Esophagus muscularis mucosa (tissue), 4 donors: Measurements from ENCODE around the gene VAPA. TPM values are rescaled to one million over a fixed set of nuclear protein-coding genes. Genes with fewer than 3 reads are reported as not detected.

ENCODE experiments used
- DNase-seq: peaks from one replicate; pipeline ENCODE4 v3.0.0-alpha.2; 2017; ENCODE audit errors: extremely low spot score
- H3K27ac ChIP-seq, 4 donors: fragments of 200-600 bp; sonication (generic); replicated peaks in 1 of 4; 1 replicate in 3 of 4; 2 replicates in 1 of 4; pipeline ENCODE4 v1.5.1; 2016 to 2019; ENCODE audit warnings: mild to moderate bottlenecking in 1 of 4
- H3K27me3 ChIP-seq, 4 donors: fragments of 200-600 bp; sonication (generic); one replicate each; pipeline versions ENCODE4 v1.5.1 to v1.6.0; 2016 to 2019
- H3K36me3 ChIP-seq, 4 donors: fragments of 200-600 bp; sonication (generic); one replicate each; pipeline ENCODE4 v1.5.1; 2016 to 2019
- H3K4me1 ChIP-seq, 4 donors: fragments of 200-600 bp; sonication (generic); one replicate each; pipeline ENCODE4 v1.5.1; 2016 to 2019
- H3K4me3 ChIP-seq, 4 donors: fragments of 200-600 bp; sonication (generic); 1 replicate in 2 of 4; 2 replicates in 2 of 4; pipeline ENCODE4 v1.5.1; 2016 to 2019; ENCODE audit warnings: mild to moderate bottlenecking in 4 of 4, moderate library complexity in 1 of 4
- H3K9me3 ChIP-seq, 4 donors: fragments of 200-600 bp; sonication (generic); 1 replicate in 3 of 4; 2 replicates in 1 of 4; pipeline ENCODE4 v1.5.1; 2016 to 2019
- EP300 ChIP-seq: sonication (generic); formaldehyde crosslinking; IDR thresholded peaks from one replicate; pipeline ENCODE4 v1.6.1; 2017; ENCODE audit warnings: antibody characterized with exemption
- POLR2A ChIP-seq: fragments of 450-650 bp; IDR thresholded peaks from one replicate; pipeline ENCODE4 v1.6.1; 2017; ENCODE audit warnings: antibody characterized with exemption, moderate library complexity, mild to moderate bottlenecking, low read depth
- POLR2AphosphoS5 ChIP-seq, 2 donors: sonication (generic); formaldehyde crosslinking; IDR thresholded peaks; one replicate each; pipeline ENCODE4 v1.6.1; 2017; ENCODE audit warnings: antibody characterized with exemption in 2 of 2
- WGBS: methylation state at CpG from one replicate; pipeline ENCODE4 v1.1.5; 2018; 5-methylcytosine and 5-hydroxymethylcytosine counted together
- intact Hi-C: fragments of 100-400 bp; cut with DNase I; formaldehyde crosslinking; loops from one replicate; pipeline ENCODE4 v1.15.1; 2023
- total RNA-seq, 4 donors: library from RNA; depleted of rRNA; stranded (reverse); fragments of >200 nt; gene quantifications; one replicate each; pipeline versions ENCODE4 v1.1.0 to v1.2.1, GENCODE V29; 2016
- TF ChIP-seq, protein P1 (sequence below), 3 experiments: fragments of 200-600 bp in 2 of 3; fragments of 450-650 bp in 1 of 3; sonication (generic) in 2 of 3; IDR thresholded peaks; one replicate each; pipeline ENCODE4 v1.5.1; 2017 to 2019; ENCODE audit warnings: antibody characterized with exemption in 3 of 3, mild to moderate bottlenecking in 2 of 3, moderate library complexity in 1 of 3

The VAPA gene
- total RNA-seq, 4 donors from 2014 or later: 198 to 336 (median 260) TPM

DNA sequence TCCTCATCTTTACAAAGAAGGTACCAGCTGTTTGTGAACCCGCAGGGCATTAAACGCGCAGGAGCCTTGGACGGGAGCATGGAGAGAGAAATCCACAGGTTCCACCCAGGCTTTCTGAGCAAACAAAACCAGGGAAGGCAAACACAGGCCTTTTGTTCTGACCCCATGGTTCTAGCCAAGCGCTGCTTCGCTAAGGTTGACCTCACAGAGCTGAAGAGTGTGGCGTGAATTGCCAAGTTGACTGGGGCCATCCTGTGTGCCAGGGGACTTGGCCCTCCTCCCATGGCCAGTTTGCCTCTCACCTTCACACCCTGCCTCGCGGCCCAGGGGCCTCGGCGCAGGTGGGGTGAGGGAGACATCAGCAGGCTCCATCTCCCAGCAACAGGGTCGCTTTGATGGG, 74.1 kb downstream of the VAPA start:
- H3K9me3 ChIP-seq: no peaks in the 10 kb centered on the region
- H3K27me3 ChIP-seq: peaks cover 0 to 8% (median 0%) of the 10 kb centered on the region in 4 donors
- H3K27ac ChIP-seq: no peak overlapping the region
- TF ChIP-seq POLR2AphosphoS5 (IDR thresholded peaks at IDR 0.05): no peak
- TF ChIP-seq POLR2A: no peak
- TF ChIP-seq, protein P1, sequence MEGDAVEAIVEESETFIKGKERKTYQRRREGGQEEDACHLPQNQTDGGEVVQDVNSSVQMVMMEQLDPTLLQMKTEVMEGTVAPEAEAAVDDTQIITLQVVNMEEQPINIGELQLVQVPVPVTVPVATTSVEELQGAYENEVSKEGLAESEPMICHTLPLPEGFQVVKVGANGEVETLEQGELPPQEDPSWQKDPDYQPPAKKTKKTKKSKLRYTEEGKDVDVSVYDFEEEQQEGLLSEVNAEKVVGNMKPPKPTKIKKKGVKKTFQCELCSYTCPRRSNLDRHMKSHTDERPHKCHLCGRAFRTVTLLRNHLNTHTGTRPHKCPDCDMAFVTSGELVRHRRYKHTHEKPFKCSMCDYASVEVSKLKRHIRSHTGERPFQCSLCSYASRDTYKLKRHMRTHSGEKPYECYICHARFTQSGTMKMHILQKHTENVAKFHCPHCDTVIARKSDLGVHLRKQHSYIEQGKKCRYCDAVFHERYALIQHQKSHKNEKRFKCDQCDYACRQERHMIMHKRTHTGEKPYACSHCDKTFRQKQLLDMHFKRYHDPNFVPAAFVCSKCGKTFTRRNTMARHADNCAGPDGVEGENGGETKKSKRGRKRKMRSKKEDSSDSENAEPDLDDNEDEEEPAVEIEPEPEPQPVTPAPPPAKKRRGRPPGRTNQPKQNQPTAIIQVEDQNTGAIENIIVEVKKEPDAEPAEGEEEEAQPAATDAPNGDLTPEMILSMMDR (IDR thresholded peaks at IDR 0.05): no peak
- no peak for TF ChIP-seq EP300
- DNase-seq: peak; percentile 42
- peaks cover 0 to 8% (median 0%) of the 10 kb centered on the region in 4 donors for H3K4me1 ChIP-seq
- intact Hi-C loops: no loop called here
- H3K4me3 ChIP-seq: no peak overlapping the region
- H3K36me3 ChIP-seq: no peaks in the 10 kb centered on the region
- 95% methylated on average over 7 of the region's 12 CpGs for WGBS

DNA sequence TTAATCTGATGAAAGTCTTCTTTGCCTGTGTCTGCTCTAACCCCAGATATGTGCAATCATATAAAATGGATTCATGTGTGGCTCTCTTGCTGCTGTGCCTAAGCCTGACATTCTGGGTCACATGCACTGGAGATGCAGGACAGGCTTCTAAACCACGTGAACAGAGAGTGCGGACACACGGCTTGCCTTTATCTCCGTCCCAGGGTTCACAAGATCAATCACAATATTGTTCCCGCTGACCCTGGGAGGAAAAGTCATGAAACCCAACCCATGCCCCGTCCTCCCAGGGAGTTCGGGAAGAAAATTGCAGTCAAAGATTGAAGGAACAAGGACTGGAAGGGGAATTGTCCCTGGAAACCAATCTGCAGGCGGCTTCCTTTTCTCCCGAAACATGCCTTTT, 74.8 kb downstream of the VAPA start:
- 86% methylated on average over 9 of the region's 9 CpGs for WGBS
- peak; percentile 34 for DNase-seq
- H3K36me3 ChIP-seq: no peaks in the 10 kb centered on the region
- H3K9me3 ChIP-seq: no peaks in the 10 kb centered on the region
- H3K4me1 ChIP-seq: peaks cover 0 to 16% (median 0%) of the 10 kb centered on the region in 4 donors
- H3K27ac ChIP-seq: no peak overlapping the region
- intact Hi-C loops: no loop called here
- TF ChIP-seq, protein P1 (IDR thresholded peaks at IDR 0.05): no peak
- TF ChIP-seq POLR2A (no peak), POLR2AphosphoS5 (IDR thresholded peaks at IDR 0.05) (no peak), EP300 (no peak)
- peaks cover 0 to 8% (median 0%) of the 10 kb centered on the region in 4 donors for H3K27me3 ChIP-seq
- no peak overlapping the region for H3K4me3 ChIP-seq

DNA sequence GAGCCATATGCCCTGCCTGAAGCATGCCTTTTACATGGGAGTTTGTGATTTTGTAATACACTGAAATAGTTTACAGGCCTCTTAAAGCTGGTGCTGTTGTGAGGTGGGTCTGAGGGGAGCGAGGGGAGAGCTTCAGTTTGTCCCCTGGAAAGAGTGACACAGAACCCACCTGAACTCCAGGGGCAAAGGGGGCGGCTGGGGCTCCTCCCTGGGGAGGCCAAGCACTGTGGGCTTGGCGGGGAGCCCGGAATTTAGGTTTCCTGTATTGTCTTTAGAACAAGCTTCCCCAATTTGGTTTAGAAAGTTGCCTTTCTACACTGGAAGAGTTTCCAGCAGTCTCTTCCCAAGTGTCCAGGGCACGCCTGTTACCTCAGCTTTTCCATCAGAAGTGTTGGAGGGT, 75.7 kb downstream of the VAPA start:
- Histone ChIP-seq H3K27me3 (peaks cover 0 to 8% (median 0%) of the 10 kb centered on the region in 4 donors), H3K4me1 (peaks cover 0 to 24% (median 5%) of the 10 kb centered on the region in 4 donors), H3K27ac (no peak overlapping the region), H3K36me3 (no peaks in the 10 kb centered on the region), H3K4me3 (no peak overlapping the region), H3K9me3 (no peaks in the 10 kb centered on the region)
- 57% methylated on average over 5 of the region's 5 CpGs for WGBS
- TF ChIP-seq POLR2A (no peak), POLR2AphosphoS5 (IDR thresholded peaks at IDR 0.05) (no peak), EP300 (no peak)
- TF ChIP-seq, protein P1 (IDR thresholded peaks at IDR 0.05): no peak
- peak; percentile 90 for DNase-seq
- intact Hi-C loops: no loop called here

DNA sequence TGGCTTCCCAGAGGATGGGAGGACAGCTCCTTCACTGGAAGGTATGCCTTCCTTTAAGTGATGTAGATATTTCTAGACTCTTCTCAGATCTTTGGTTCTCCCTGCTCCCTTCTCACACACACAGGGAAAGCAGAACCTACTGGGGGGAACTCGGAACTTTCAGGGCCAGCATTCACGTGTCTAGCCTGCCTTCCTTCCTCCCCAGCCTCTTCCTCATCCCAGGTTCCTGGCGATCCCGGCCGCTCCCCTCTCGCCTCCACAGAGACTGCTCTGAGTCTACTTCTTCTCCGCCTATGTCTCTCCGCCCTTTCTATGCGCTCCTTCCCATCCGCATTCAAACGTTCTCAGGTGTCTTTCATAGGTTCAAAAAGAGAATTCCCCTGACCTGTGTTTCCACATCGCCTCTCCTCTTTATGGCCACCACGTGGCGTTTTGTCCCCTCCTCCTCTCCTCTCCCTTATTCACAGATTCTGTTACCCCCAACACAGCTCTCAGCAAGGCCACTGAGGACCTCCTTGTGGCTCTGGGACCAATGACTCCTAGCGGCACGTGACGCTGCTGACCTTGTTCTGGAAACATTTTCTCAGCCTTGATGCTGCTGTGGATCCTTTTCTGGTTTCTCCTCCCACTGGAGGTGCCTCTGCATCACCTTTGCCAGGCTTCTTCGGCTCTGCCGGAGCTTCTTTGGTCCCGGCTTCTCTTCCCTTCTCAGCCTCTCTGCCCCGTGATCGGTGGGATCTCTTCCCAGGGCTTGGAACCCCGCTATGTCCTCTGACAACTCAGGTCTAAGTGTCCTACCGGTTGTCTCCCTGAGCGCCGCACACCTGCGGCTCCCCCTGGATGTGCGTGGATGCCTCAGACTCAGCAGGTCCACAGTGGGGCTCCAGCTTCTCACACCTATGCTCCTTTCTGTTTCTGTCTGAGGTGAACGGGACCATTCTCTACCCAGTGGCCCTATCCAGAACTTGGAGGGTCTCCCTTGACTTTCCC, 77.5 kb downstream of the VAPA start:
- peaks cover 0 to 24% (median 7%) of the 10 kb centered on the region in 4 donors for H3K4me1 ChIP-seq
- 89% methylated on average over 29 of the region's 29 CpGs for WGBS
- DNase-seq: peak; percentile 66
- H3K27me3 ChIP-seq: peaks cover 0 to 8% (median 0%) of the 10 kb centered on the region in 4 donors
- H3K36me3 ChIP-seq: no peaks in the 10 kb centered on the region
- no peak overlapping the region for H3K27ac ChIP-seq
- H3K9me3 ChIP-seq: no peaks in the 10 kb centered on the region
- TF ChIP-seq, protein P1 (IDR thresholded peaks at IDR 0.05): no peak
- TF ChIP-seq POLR2AphosphoS5 (IDR thresholded peaks at IDR 0.05) (no peak), EP300 (no peak), POLR2A (no peak)
- intact Hi-C loops: no loop called here
- H3K4me3 ChIP-seq: no peak overlapping the region
